Chondrocyte (in vitro differentiated cells): ENCODE measurements around the gene ZNF222. TPM values are rescaled to one million over a fixed set of nuclear protein-coding genes. Genes with fewer than 3 reads are reported as not detected.

ENCODE experiments used
- DNase-seq: peaks from one replicate; pipeline ENCODE4 v3.0.0; 2021; ENCODE audit warnings: mixed read lengths, low spot score
- H3K27ac Mint-ChIP-seq: one replicate; pipeline ENCODE4 v1.8.0; 2021; ENCODE audit warnings: mild to moderate bottlenecking, moderate library complexity, mixed read lengths; ENCODE audit not compliant: unreplicated experiment
- H3K27me3 Mint-ChIP-seq: 2 replicates; pipeline ENCODE4 v1.8.0; 2021; ENCODE audit warnings: low read depth, mixed read lengths
- H3K36me3 Mint-ChIP-seq: 2 replicates; pipeline ENCODE4 v1.8.0; 2021; ENCODE audit warnings: low read depth, mixed read lengths
- H3K4me1 Mint-ChIP-seq: 2 replicates; pipeline ENCODE4 v1.8.0; 2021; ENCODE audit warnings: low read depth, mild to moderate bottlenecking, mixed read lengths
- H3K4me3 Mint-ChIP-seq: one replicate; pipeline ENCODE4 v1.8.0; 2021; ENCODE audit warnings: mild to moderate bottlenecking, moderate library complexity, mixed read lengths; ENCODE audit not compliant: unreplicated experiment
- H3K9me3 Mint-ChIP-seq: 2 replicates; pipeline ENCODE4 v1.8.0; 2021; ENCODE audit warnings: low read depth, mixed read lengths
- total RNA-seq: library from RNA; stranded (reverse); gene quantifications from 3 replicates; pipeline ENCODE4 v1.2.1, GENCODE V29; 2021
- TF ChIP-seq, protein P1 (sequence below): fragments of 200-600 bp; sonication (generic); IDR thresholded peaks from 2 replicates; pipeline ENCODE4 v1.5.0; 2021; ENCODE audit warnings: antibody characterized with exemption, mild to moderate bottlenecking, moderate library complexity

ZNF222 gene
- total RNA-seq, 1 donor from 2014 or later: 5.8 TPM

DNA sequence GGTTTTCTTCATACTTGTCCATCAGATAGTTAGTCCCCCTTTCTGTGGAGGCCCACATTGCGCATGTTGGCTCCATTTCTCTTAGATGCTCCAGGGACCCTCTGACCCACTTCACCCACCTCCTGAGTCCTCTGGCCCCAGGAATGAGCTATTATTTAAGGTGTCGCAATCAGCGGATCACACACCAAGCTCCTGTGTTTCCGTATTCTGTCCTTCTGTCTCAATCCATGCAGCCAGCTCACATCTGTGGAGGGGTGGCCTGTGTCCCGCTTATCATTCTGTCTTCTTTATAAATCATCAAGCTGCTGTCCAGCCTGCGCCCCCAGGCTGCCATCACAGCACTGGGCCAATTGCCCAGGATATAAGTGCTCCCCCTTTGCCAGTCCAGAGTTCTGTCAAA is 17.7 kb upstream of the ZNF222 start:
- Mint-ChIP-seq H3K4me3 (no peak overlapping the region), H3K27ac (no peak overlapping the region), H3K27me3 (no peaks in the 10 kb centered on the region), H3K36me3 (peaks cover 57% of the 10 kb centered on the region), H3K4me1 (peaks cover 10% of the 10 kb centered on the region), H3K9me3 (peaks cover 55% of the 10 kb centered on the region)
- DNase-seq: no peak
- TF ChIP-seq, protein P1, sequence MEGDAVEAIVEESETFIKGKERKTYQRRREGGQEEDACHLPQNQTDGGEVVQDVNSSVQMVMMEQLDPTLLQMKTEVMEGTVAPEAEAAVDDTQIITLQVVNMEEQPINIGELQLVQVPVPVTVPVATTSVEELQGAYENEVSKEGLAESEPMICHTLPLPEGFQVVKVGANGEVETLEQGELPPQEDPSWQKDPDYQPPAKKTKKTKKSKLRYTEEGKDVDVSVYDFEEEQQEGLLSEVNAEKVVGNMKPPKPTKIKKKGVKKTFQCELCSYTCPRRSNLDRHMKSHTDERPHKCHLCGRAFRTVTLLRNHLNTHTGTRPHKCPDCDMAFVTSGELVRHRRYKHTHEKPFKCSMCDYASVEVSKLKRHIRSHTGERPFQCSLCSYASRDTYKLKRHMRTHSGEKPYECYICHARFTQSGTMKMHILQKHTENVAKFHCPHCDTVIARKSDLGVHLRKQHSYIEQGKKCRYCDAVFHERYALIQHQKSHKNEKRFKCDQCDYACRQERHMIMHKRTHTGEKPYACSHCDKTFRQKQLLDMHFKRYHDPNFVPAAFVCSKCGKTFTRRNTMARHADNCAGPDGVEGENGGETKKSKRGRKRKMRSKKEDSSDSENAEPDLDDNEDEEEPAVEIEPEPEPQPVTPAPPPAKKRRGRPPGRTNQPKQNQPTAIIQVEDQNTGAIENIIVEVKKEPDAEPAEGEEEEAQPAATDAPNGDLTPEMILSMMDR: no peak

DNA sequence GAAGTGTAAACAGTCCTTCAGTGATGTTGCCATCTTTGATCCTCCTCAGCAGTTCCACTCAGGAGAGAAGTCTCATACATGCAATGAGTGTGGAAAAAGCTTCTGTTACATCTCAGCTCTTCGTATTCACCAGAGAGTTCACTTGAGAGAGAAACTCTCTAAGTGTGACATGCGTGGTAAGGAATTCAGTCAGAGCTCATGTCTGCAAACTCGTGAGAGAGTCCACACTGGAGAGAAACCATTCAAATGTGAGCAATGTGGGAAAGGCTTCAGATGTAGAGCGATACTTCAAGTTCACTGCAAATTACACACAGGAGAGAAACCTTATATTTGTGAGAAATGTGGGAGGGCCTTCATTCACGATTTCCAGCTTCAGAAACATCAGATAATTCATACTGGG is 14.7 kb upstream of the ZNF222 start:
- TF ChIP-seq, protein P1: no peak
- Mint-ChIP-seq H3K36me3 (peaks cover 64% of the 10 kb centered on the region), H3K27me3 (no peaks in the 10 kb centered on the region), H3K4me1 (no peaks in the 10 kb centered on the region), H3K27ac (no peak overlapping the region), H3K9me3 (peaks cover 73% of the 10 kb centered on the region), H3K4me3 (no peak overlapping the region)
- DNase-seq: no peak

DNA sequence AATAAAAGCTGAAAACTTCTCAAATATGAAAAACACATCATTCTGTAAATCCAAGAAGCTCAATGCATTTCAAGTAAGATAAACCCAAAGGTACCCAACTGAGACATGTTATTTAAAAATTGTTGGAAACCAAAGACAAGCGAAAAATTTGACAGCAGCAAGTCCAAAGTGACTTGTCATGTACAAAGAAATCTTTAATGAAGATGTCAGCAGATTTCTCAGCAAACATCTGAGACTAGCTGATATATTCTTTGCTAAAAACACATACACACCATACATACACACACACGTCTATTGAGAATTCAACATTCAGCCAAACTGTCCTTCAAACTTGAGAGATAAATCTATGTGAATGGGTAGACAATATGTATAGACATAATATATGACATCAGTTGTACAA is 5.7 kb upstream of the ZNF222 start:
- TF ChIP-seq, protein P1: no peak
- H3K27me3 Mint-ChIP-seq: peaks cover 16% of the 10 kb centered on the region
- H3K9me3 Mint-ChIP-seq: peaks cover 35% of the 10 kb centered on the region
- H3K27ac Mint-ChIP-seq: no peak overlapping the region
- H3K36me3 Mint-ChIP-seq: peaks cover 4% of the 10 kb centered on the region
- no peak overlapping the region for H3K4me3 Mint-ChIP-seq
- DNase-seq: no peak
- H3K4me1 Mint-ChIP-seq: peaks cover under 1% of the 10 kb centered on the region

DNA sequence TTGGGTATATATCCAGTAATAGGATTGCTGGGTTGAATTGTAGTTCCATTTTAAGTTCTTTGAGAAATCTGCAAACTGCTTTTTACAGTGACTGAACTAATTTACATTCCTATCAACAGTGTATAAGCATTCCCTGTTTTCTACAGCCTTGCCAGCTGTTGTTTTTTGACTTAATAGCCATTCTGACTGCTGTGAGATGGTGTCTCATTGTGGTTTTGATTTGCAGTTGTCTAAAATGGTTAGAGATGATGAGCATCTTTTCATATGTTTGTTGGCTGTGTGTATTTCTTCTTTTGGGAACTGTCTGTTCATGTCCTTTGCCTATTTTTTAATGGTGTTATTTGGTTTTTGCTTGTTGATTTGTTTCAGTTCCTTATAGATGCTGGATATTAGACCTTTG is 4.0 kb upstream of the ZNF222 start:
- Mint-ChIP-seq H3K9me3 (peaks cover 30% of the 10 kb centered on the region), H3K27ac (no peak overlapping the region), H3K27me3 (peaks cover 16% of the 10 kb centered on the region), H3K4me1 (peaks cover 12% of the 10 kb centered on the region), H3K4me3 (no peak overlapping the region), H3K36me3 (peaks cover 10% of the 10 kb centered on the region)
- TF ChIP-seq, protein P1: no peak
- no peak for DNase-seq

DNA sequence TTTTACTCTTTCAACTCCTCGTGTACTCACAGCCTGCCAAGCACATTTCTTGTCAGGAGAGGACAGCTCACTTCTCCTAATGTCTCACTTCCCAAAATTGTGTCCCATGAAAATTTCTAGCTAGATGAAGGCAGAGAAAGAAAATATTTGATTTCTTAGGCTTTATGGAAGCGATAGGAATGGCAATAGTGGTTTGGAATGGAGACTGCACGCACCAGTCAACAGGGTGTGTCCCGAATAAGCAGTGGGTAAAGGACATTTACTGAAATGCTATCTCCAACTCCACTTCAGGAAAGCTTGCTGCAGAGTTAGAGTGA is 321 bp upstream of the ZNF222 start:
- Mint-ChIP-seq H3K27ac (peak overlapping the region; percentile 95), H3K4me1 (peaks cover 19% of the 10 kb centered on the region), H3K9me3 (peaks cover 40% of the 10 kb centered on the region), H3K27me3 (peaks cover 16% of the 10 kb centered on the region), H3K4me3 (peak overlapping the region; percentile 88), H3K36me3 (peaks cover 39% of the 10 kb centered on the region)
- TF ChIP-seq, protein P1: no peak
- no peak for DNase-seq
